PC-3 (cell line): ENCODE results near the gene NDUFB10. TPM values are rescaled to one million over a fixed set of nuclear protein-coding genes. Genes with fewer than 3 reads are reported as not detected.

Experiments
- ATAC-seq: fragments of 200-7000 bp; cut with Tn5 transposase; 2 replicates; pipeline ENCODE4 v1.9.1; 2020; ENCODE audit warnings: mild to moderate bottlenecking, moderate library complexity
- Bru-seq: library from RNA; stranded (reverse); fragments of 400-500 nt; gene quantifications from one replicate; lab custom pipeline; 2021; lab: Mats Ljungman, UMichigan
- BruChase-seq, 2 experiments: library from RNA; stranded (reverse); fragments of 400-500 nt; gene quantifications; one replicate each; lab custom pipeline; 2021; lab: Mats Ljungman, UMichigan
- BruUV-seq: library from RNA; stranded (reverse); fragments of 400-500 nt; replicated peaks from 2 replicates; lab custom pipeline; 2021; lab: Mats Ljungman, UMichigan
- CTCF ChIA-PET: fragments of 300-600 bp; sonication (Branson Sonifier 250); formaldehyde crosslinking; loops from one replicate; lab custom pipeline; 2022; ENCODE audit warnings: antibody characterized with exemption; lab: Charles Lee
- POLR2A ChIA-PET: fragments of 300-600 bp; sonication (Branson Sonifier 250); formaldehyde crosslinking; loops from one replicate; lab custom pipeline; 2022; ENCODE audit warnings: antibody characterized with exemption; ENCODE audit not compliant: unreplicated experiment; lab: Charles Lee
- DNase-seq: peaks from one replicate; pipeline ENCODE4 v3.0.0-alpha.2; 2015
- H2AFZ ChIP-seq: fragments of 300-600 bp; sonication (generic); 2 replicates; pipeline ENCODE4 v1.6.0; 2016; ENCODE audit warnings: antibody characterized with exemption, low read length
- H3F3A ChIP-seq: fragments of 300-600 bp; sonication (generic); one replicate; pipeline ENCODE4 v1.6.0; 2017; ENCODE audit warnings: antibody characterized with exemption, low read length, control low read depth, mild to moderate bottlenecking; ENCODE audit not compliant: unreplicated experiment
- H3K27ac ChIP-seq: fragments of 300-600 bp; sonication (generic); 2 replicates; pipeline ENCODE4 v1.5.1; 2016; ENCODE audit warnings: mild to moderate bottlenecking, low read length
- H3K27me3 ChIP-seq: fragments of 300-600 bp; sonication (generic); 2 replicates; pipeline ENCODE4 v1.6.1; 2016; ENCODE audit warnings: low read length, mixed read lengths
- H3K36me3 ChIP-seq: fragments of 300-600 bp; sonication (generic); 2 replicates; pipeline ENCODE4 v1.6.1; 2016; ENCODE audit warnings: low read depth, mixed run types, low read length, mixed read lengths
- H3K4me1 ChIP-seq: fragments of 300-600 bp; sonication (generic); 2 replicates; pipeline ENCODE4 v1.5.1; 2016; ENCODE audit warnings: low read length; ENCODE audit not compliant: insufficient read depth
- H3K4me2 ChIP-seq: fragments of 300-600 bp; sonication (generic); 2 replicates; pipeline ENCODE4 v1.6.0; 2016; ENCODE audit warnings: low read length
- H3K4me3 ChIP-seq: fragments of 300-600 bp; sonication (generic); 2 replicates; pipeline ENCODE4 v1.5.1; 2016; ENCODE audit warnings: mild to moderate bottlenecking, low read length, mixed read lengths
- H3K79me2 ChIP-seq: fragments of 300-600 bp; sonication (generic); 2 replicates; pipeline ENCODE4 v1.6.1; 2017; ENCODE audit warnings: low read length, mixed read lengths
- H3K9ac ChIP-seq: fragments of 300-600 bp; sonication (generic); 2 replicates; pipeline ENCODE4 v1.6.0; 2016; ENCODE audit warnings: mild to moderate bottlenecking, low read length
- H3K9me2 ChIP-seq: fragments of 300-600 bp; sonication (generic); replicated peaks from 2 replicates; pipeline ENCODE4 v1.6.1; 2016; ENCODE audit warnings: mixed run types, low read length, mixed read lengths
- H3K9me3 ChIP-seq: fragments of 300-600 bp; sonication (generic); 2 replicates; pipeline ENCODE4 v1.6.1; 2016; ENCODE audit warnings: low read length, mixed read lengths
- H4K20me1 ChIP-seq: fragments of 300-600 bp; sonication (generic); 2 replicates; pipeline ENCODE4 v1.6.1; 2016; ENCODE audit warnings: low read length, mixed read lengths
- EZH2 ChIP-seq: fragments of 300-600 bp; sonication (generic); IDR thresholded peaks from one replicate; pipeline ENCODE4 v1.6.1; 2017; ENCODE audit warnings: antibody characterized with exemption, mild to moderate bottlenecking, low read length; ENCODE audit not compliant: unreplicated experiment
- EZH2phosphoT487 ChIP-seq: fragments of 300-600 bp; sonication (generic); IDR thresholded peaks from 2 replicates; pipeline ENCODE4 v1.6.1; 2018; ENCODE audit warnings: mild to moderate bottlenecking, antibody characterized with exemption, low read length, borderline replicate concordance
- intact Hi-C: fragments of 100-400 bp; cut with micrococcal nuclease; formaldehyde crosslinking; loops from 2 replicates; pipeline ENCODE4 v1.9.0; 2023
- long read RNA-seq: library from polyadenylated mRNA; unstranded; transcript quantifications from one replicate; pipeline ENCODE4 v2.0.0, GENCODE V29; 2021; ENCODE audit not compliant: unreplicated experiment
- total RNA-seq: library from RNA; depleted of rRNA; stranded (reverse); fragments of >200 nt; gene quantifications from 2 replicates; pipeline ENCODE4 v1.2.3, GENCODE V29; 2014; rRNA removed
- TF ChIP-seq, protein P1 (sequence below): fragments of 300-600 bp; sonication (generic); conservative IDR thresholded peaks from 2 replicates; pipeline ENCODE4 v1.5.1; 2017; ENCODE audit warnings: antibody characterized with exemption, low read depth, mild to moderate bottlenecking, low read length

Gene NDUFB10
- 407 and 530 TPM in 2 replicates for total RNA-seq
- Bru-seq, nascent RNA, result percentile 75 among the genes with signal in this experiment
- BruChase-seq, experiment 1, labeled RNA remaining after a 6-hour chase, result percentile 83 among the genes with signal in this experiment
- percentile 72 among the genes with signal in this experiment for BruChase-seq, experiment 2, labeled RNA remaining after a 2-hour chase
- long read RNA-seq, transcript NDUFB10-201 (4 exons, 705 nt), result major isoform, 44 of 78 reads
- long read RNA-seq, partial matches to known transcripts, result 22 of 78 reads
- long read RNA-seq, other reads (novel, unspliced or antisense), result 9 of 78 reads

DNA sequence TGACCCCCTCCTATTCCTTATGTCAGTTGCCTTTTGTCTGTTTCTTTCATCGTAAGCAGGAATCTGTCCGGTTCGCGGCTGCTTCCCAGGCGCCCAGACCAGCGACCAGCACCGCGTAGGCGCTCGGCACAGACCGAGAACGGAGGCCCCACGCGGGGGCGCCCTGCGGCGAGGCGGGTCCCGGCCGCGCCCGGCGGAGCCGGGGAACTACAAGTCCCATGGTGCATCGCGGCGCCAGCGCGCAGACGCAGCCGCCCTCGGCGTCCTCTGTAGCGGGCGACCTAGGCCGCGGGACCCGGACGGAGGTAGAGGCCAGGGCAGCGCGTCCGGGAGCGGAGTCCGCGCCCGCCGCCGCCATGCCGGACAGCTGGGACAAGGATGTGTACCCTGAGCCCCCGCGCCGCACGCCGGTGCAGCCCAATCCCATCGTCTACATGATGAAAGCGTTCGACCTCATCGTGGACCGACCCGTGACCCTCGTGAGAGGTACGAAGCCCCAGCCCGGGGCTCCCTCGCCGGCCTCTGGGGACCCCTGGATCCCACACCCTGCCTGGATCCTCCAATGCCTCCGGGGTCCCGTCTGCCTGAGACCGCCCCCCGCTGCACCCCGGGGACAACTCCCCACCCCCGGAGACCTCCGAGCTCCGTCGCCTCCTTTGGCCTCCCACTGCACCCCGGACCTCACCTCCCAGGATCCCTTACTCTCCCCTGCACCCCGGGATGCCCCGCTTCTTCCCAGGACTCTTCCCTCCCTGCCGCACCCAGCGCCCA lies at the start of gene NDUFB10:
TSS of gene NDUFB10 (plus strand) at position 270 of the 771 bp plus-strand sequence. CDS start at position 357, 87 bp downstream.
- BruUV-seq, result no TSS peak
- Histone ChIP-seq H3K4me3 (peak within 1 kb of the TSS; percentile 91), H3K9ac (peak within 1 kb of the TSS; percentile 90), H3K36me3 (peaks cover 22% of the 10 kb centered on the region), H4K20me1 (peaks cover 19% of the 10 kb centered on the region), H3K27ac (no peak within 1 kb of the TSS), H2AFZ (peak within 1 kb of the TSS; percentile 70), H3K27me3 (no peaks in the 10 kb centered on the region), H3K9me2 (no peaks in the 10 kb centered on the region), H3K4me2 (peak within 1 kb of the TSS; percentile 90), H3K4me1 (peaks cover 5% of the 10 kb centered on the region; the same call in 1 of the 2 replicates), H3K79me2 (peaks cover 40% of the 10 kb centered on the region), H3F3A (peaks cover 16% of the 10 kb centered on the region), H3K9me3 (no peaks in the 10 kb centered on the region)
- intact Hi-C loops, result no loop called here
- ChIA-PET POLR2A (no interaction called here), CTCF (no interaction called here)
- TF ChIP-seq, protein P1, sequence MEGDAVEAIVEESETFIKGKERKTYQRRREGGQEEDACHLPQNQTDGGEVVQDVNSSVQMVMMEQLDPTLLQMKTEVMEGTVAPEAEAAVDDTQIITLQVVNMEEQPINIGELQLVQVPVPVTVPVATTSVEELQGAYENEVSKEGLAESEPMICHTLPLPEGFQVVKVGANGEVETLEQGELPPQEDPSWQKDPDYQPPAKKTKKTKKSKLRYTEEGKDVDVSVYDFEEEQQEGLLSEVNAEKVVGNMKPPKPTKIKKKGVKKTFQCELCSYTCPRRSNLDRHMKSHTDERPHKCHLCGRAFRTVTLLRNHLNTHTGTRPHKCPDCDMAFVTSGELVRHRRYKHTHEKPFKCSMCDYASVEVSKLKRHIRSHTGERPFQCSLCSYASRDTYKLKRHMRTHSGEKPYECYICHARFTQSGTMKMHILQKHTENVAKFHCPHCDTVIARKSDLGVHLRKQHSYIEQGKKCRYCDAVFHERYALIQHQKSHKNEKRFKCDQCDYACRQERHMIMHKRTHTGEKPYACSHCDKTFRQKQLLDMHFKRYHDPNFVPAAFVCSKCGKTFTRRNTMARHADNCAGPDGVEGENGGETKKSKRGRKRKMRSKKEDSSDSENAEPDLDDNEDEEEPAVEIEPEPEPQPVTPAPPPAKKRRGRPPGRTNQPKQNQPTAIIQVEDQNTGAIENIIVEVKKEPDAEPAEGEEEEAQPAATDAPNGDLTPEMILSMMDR, result peak; percentile 74
- TF ChIP-seq EZH2 (no peak), EZH2phosphoT487 (no peak)
- DNase-seq, result peak; percentile 88
- peak; percentile 77 for ATAC-seq

DNA sequence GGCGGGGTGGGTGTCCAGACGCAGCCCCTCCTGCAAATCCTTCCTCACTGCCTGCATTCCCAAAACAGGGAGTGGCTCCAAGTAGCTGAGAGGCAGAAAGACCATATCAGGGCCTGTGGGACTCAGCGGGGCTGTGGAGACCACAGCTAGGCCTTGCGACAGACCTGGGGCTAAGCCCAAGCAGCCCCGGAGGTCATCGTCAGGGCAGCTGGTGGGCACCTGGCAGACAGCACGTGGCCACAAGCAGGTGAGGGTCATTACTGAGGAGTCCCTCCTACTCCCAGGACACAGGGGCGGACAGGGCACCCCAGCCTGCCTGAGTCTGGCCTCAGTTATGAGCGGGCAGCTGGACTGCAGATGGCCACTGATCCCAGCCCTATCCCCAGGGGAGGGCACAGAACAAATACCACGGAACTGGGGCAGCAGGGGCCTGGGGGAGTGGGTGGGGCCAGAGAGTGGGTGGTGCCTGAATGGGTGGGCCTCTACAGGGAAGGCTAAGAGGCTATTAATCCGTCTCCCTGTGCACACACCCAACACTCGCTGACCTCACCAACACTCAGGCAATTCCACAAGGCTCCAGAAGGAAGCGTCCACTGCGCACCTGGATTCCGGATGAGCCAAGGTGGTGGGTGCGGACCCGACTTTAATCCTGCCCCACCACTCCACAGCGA lies 49.6 kb upstream of the NDUFB10 start:
- H2AFZ ChIP-seq, result no peak overlapping the region
- POLR2A ChIA-PET, result no interaction called here

More for the DNA sequence above, 49.6 kb upstream of the NDUFB10 start:
- no peaks in the 10 kb centered on the region for H3K79me2 ChIP-seq
- H3K4me3 ChIP-seq, result no peak overlapping the region
- H3K9ac ChIP-seq, result no peak overlapping the region
- intact Hi-C loops, result no loop called here
- no peak overlapping the region for H3K4me2 ChIP-seq
- ATAC-seq (no peak), DNase-seq (no peak)
- H3K4me1 ChIP-seq, result peaks cover 11% of the 10 kb centered on the region
- CTCF ChIA-PET, result no interaction called here
- no peak overlapping the region for H3K27ac ChIP-seq
- H3K27me3 ChIP-seq, result no peaks in the 10 kb centered on the region
- TF ChIP-seq EZH2 (no peak), EZH2phosphoT487 (no peak)
- TF ChIP-seq, protein P1, result no peak
- H3F3A ChIP-seq, result no peaks in the 10 kb centered on the region
- no peaks in the 10 kb centered on the region for H3K36me3 ChIP-seq
- BruUV-seq, result no TSS peak
- no peaks in the 10 kb centered on the region for H3K9me2 ChIP-seq
- H4K20me1 ChIP-seq, result no peaks in the 10 kb centered on the region
- no peaks in the 10 kb centered on the region for H3K9me3 ChIP-seq
